DMS53 (cell line): ENCODE measurements around the gene ERF.

ENCODE experiments used
- DNase-seq: peaks from one replicate; lab custom pipeline; 2025; lab: John Stamatoyannopoulos, UW

Gene ERF

DNA sequence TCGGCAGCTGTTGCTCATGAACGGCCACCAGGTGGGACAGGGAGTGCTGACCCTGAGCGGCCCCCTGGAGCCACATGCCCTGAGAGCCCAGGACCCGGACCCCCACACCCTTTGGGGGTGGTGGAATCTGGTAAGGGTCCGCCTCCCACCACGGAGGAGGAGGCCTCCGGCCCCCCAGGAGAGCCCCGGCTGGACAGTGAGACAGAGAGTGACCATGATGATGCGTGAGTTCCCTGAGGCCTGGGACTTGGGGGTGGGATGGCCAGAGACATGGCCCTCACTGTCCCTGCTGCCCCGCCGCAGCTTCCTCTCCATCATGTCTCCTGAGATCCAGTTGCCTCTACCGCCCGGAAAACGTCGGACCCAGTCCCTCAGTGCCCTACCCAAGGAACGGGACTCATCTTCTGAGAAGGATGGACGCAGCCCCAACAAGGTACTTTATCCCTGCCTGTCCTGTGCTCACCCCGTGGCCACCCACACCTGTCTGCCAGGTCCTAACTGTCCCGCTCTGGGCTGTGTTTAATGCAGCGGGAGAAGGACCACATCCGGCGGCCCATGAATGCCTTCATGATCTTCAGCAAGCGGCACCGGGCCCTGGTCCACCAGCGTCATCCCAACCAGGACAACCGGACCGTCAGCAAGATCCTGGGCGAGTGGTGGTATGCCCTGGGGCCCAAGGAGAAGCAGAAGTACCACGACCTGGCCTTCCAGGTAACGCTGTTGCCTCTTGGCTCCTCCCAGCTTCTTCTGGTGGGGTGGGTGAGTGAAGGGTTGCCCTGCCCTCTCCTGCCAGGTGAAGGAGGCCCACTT lies 32.3 kb upstream of the ERF start:
- no peak for DNase-seq

DNA sequence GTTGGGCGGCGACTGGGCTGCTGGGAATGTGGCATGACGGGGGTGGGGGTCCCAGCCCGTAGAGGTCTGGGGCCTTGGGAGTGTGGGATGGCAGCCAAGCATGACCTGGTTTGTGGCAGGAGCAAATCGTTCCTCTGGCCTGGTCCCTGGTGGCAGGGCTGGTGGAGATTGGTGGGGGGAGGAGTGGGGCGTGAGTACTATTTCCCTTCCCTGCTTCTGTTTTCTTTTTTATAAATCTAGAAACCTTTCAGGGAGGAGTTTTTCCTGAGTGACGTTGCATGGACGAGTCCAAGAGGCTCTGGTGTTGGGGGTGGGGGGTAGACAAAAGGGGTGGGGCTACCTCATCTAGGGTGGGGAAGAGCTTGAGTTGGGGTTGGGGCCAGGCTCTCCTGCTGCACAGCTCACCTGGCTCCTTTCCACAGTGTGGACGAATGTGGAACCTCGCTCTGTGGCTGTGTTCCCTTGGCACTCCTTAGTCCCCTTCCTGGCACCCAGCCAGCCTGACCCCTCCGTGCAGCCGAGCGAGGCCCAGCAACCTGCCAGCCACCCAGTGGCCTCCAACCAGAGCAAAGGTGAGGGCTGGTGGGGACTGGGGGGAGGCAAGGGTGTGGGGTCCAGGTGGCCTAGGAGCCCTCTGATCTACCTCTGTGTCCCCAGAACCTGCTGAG lies 31.6 kb upstream of the ERF start:
- no peak for DNase-seq

DNA sequence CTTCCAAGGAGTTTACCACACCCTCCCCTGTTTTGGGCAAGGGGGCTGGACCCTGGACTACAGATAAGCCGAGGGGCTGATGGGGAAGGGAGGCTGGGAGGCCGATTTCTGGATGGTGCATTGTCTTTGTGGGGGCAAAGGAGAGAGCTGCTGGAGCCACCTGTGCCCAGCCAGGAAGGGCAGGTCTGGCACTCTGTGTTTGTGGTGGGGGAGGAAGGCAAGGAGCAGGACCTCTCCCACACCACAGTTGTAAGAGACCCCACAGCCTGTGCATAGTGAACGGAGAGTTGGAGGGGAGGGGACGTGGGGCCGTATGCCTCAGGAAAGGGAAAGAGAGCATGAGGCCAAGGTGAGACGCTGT lies 31.0 kb upstream of the ERF start:
- no peak for DNase-seq

DNA sequence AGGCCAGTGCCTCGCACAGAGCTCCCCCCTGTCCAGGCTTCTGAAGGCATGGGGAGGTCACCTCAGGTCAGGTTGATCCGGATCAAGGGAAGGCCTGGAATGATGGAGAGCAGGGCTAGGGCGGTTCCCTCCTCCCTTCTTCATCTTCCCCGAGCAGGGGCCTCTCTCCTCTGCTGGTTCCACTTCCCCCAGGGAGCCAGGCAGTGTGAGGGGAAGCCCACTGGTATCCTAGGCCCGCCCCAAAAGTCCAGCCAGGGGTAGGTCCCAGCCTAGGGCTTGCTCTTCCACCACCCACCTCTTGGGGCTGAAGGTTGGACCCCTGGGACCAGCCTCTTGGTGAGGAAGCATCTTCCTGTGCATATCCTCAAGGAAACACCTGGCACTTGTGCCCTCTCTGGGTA lies 30.6 kb upstream of the ERF start:
- no peak for DNase-seq

DNA sequence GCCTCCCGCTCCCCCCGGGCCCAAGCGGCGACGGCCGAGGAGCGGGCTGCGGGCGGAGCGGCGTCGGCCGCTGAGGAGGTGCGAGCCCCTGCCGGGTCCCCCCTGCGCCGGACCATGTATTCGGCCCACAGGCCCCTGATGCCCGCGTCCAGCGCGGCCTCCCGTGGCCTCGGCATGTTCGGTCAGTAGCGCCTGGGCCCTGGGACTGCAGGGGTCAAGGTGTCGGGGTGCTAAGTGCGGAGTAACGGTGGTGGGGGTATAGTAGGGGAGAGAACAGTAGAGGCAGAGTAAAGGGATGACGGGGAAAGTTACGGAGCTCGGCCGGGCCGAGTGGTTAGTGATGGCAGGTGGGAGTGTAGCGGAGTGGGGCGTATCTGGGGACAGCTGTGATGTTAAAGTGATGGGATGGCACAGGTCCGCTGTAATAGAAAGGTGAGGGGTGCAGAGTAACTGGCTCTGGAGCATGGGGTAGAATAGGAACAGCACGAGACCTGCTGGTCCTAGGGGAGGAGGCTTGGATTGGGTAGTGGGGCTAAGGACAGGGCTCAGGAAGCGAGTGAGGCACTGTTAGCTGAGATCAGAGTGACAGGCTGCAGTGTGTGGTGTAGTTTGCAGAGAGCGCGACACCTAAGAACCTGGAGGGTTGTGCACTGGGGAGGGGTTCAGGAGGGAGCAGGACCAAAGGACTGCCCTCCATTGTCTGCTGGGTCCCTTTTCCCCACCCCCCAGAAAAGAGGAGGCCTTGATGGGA lies 29.8 kb upstream of the ERF start:
- peak; percentile 54 for DNase-seq

DNA sequence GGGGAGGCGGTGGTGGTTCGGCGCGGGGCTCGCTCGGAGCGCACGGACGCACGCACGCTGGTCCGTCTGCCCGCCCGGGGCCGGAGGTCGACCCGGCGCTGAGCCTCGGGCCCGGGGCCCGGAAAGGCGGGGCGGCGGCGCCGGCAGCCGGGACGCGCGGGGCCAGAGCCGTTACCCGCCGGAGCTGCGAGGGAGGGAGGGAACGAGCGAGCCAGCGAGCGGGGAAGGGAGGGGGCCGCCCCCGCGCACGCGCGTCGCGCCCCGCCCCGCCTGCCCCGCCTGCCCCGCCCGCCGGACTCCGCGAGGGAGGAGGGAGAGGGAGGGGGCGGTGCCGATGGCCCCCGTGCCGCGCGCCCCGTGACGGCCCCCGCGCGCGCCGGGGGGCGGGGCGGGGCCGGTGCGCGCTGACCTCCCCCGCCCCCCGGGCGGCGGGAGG lies 29.2 kb upstream of the ERF start:
- DNase-seq: peak; percentile 94

DNA sequence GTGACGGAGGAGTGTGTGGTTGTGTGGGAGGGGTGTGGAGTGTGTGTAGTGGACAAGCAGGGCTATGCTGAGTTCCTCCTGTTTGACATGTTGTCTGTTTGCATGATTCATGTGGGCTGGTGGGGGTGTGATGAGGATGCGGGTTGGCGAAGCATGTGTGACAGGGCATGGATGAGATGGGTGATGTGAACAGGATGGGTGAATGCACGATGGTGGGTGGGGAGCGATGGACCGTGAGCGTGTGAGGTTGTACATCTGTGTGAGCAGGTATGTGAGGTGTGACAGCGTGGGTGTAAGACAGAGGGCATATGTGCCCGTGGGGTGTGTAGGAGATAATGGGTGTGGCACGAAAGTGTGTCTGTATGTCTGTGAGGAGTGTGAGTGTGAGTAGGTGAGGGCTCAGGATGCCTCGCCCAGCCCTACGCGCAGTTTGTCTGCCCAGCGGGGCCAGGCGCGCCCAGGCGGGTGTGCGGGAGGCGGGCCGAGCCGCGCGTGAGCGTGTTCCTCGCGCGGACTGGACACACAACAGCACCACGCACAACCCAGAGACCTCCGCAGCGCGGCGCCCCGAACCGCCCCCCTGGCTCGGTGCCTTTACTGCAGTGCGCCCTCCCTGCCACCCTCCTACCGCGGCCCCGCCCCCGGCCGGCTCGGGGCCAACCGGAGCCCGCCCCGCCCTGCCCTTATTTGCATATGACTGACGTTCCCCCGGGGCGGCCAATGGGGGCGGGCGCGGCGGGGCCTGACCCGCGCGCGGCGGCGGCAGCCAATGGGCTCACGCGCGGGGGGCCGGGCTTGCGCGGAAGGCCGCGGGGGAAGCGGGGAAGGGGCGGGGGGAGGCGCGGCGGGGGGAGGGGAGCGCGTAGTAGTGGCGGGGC lies 28.5 kb upstream of the ERF start:
- DNase-seq: peak; percentile 98

DNA sequence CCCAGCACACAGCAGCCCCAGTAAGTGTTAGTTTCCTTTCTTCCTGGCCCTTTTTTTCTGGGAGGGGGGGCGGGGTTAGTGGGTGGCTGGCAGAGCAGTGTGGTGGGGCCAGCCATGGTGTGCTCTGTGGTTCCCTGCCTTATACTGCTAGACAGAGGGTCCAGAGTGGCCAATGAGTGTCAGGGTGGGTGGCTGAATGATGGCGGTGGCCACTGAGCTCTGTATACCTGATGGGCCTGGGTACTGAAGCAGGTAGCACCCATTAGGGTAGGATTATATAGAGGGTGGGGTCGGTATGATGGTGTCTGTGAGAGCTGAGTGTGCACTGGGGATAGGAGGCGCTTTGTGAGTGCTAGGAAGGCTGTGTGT lies 27.9 kb upstream of the ERF start:
- DNase-seq: no peak

DNA sequence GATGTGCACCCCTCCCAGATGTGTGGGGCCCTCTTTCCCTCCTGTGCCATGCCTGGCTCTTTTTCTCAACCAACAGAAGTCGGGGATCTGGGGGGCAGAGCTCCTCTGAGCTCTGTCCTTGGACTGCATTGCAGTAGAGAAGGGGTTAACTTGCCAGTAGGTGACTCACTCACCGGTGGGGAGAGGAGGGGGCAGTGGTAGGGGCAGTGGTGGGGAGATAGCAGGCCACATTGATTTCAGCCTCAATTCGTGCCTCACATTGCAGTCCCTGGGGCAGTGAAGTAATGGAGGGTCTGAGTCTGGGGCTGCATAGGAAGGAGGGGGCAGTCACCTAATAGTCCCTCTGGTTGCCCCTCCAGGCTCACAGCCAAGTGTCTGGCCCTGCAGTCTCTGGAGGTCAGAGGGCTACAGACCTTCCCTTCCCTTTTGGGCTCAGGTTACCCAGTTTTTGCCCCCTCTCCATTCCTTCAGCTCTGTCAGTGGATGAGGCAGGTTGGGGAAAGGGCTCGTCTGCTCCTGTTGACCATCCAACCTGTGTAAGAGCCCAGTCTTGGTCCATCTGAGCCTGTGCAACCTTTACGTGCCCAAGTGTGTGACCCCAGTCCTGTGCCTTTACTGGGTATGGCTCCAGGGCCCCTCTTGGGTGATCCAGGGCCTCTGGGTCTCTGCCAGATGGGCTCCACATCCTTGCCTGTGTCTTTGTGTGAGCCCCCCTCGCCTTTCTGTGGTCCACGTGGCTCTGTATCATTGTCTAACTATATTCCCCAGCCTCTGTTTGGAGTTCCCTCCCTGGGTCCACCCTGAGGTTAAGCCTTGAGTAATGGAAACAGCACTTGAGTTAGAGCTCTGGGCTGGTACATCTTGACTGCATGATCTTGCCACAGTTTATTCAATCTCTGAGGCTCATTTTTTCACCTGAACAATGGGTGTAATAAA lies 27.2 kb upstream of the ERF start:
- peak; percentile 36 for DNase-seq

DNA sequence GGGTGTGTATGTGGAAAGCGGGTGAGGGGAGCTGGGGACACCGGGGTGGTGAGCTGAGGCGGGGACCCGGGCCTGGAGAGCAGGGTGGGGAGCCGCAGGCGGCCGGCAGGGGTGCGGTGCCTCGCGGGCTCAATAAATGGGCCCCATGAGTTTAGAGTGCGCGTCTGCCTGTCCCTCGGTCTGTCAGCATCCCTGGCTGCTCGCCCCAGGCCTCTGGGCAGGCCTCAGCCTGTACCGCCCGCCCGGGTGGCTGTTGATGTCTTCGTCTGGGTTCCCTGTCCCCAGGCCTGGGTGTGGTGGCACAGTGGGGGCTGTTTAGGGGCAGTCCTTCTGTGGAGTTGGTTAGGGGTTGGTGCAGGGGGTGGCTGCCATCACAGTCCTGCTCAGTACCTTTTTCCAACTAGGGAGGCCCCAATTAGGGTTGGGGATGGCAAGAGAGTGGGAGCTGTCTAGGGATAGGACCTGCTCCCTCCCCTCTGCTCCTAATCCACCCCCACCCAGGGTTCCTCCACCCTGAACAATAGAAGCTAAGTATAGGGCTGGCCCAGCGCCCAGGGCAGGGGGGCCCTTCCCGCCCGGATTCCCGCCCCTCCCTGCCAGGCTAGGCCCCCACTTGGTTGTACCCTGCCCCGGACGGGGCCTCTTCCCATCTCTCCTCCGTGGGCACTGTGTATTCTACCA lies 26.4 kb upstream of the ERF start:
- DNase-seq: no peak

DNA sequence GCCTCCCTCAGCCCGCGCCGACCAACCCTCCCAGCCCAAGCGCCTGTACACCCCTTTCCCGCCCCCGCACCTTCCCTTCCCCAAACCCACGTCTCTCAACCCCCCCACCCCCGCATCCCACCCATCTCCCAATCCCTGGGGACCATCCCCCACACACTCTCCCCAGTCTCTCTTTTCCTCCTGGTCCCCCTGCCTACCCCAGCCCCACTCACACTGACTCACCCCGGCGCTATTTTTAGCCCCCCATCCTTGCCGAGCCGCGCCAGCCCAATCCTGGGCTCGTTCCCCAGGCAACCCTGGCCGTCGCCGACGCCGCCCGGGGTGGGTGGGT lies 25.9 kb upstream of the ERF start:
- no peak for DNase-seq

DNA sequence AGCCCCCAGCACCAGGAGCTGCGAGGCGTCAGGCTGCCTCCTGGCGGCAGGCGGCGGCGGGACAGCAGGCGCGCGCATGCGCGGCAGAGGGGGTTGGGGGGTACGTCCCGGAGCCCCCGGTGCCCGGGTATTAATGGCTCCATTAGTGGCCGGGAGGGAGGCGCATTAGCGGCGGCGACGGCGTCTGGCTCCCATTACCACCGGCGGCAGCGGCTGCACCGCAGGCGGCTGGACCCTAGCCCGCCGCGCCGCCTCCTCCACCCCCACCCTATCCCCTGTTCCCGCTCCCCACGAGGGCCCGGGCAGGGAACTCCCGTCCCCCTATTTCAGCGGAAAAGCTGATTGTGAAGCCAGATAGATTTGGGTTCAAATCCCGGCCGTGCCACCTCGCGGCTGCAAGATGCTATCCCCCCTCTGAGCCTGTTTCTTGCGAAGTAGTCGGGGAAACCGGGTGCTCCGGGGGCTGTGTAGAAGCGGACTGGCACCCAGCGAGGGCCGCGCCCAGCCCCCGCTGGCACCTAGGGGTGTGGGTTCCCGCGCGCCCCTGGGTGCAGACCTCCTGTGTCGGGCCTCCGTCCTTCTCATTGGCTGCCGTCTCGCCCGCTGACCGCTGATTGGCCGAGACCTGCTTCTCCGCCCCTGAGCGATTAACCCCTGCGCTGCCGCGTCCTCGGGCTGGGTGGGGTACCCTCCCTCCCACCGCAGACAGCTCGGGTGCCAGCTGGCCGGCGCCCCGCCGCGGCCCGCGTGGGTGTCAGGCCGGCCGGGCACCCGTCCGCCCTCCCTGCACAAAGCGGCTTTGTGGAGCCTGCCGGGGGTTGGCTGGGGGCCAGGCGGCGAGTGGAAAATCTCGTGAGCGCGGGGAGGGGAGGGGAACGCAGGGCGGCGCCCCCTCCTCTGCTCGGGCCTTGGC lies 25.2 kb upstream of the ERF start:
- peak; percentile 88 for DNase-seq

DNA sequence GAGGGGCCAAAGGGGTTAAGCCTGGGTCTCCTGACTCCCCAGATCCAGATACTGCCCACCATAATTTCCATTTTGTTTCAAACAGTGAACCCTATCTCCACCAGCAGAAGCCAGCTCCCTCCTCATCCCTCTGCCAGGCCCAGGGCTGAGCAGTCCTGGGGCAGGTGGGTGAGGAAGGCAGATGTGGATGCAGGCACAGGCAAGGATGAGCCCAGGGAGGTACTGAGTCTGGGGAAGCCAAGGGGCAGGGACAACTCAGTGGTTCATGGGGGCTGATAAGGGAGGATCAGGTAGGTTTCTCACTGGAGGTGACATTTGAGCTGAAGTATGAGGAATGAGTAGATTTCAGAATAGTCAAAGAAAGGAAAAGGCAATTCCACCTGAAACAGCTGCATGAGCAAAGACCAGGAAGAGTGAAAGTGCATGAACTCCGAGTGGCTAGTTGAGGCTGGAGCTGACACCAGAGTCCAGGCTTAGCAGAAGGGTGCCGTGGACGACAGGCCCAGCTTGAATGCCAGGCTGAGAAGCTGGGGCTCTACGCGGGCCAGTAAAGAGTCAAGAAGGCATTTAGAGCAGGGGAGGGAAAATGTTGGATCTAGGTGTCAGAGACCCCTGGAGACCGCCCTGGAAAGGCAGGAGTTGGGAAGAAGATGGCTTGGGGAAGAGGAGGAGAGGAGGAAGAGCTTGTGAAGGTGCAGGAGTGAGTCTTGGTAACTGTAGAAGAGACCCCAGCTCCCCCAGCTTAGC lies 24.4 kb upstream of the ERF start:
- peak; percentile 64 for DNase-seq

DNA sequence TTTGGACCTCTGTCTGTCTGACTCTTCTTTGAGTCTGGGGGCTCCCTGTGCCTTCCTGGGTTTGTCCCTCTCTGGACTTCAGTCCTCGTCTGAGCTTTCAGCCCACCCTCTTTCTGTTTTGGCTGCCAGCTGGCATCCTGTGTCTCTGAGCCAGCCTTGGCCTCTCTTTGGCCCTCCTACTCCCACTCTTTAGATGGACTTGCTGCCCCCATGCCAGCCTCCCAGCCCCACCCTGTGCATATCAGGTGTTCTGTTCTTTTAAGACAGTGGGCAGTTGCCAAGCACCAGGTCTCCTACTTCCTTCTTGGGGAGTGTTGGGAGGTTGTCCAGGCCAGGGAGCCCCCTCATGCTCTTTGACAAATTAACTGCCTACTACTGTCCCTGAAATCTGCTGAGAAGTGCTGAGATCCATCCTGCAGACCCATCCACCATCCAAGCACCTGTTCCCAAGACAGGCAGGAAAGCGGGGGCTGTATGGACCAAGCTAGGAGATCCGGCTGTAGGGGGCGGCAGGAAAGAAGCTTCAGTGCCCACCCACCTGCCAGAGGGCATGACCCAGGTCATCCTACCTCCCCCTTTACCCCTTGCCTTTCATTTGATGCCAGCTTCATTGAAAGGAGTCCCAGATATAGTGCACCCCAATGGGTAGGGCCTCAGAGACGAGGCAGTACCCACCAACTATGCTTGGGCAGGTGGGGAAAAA lies 23.7 kb upstream of the ERF start:
- DNase-seq: no peak

DNA sequence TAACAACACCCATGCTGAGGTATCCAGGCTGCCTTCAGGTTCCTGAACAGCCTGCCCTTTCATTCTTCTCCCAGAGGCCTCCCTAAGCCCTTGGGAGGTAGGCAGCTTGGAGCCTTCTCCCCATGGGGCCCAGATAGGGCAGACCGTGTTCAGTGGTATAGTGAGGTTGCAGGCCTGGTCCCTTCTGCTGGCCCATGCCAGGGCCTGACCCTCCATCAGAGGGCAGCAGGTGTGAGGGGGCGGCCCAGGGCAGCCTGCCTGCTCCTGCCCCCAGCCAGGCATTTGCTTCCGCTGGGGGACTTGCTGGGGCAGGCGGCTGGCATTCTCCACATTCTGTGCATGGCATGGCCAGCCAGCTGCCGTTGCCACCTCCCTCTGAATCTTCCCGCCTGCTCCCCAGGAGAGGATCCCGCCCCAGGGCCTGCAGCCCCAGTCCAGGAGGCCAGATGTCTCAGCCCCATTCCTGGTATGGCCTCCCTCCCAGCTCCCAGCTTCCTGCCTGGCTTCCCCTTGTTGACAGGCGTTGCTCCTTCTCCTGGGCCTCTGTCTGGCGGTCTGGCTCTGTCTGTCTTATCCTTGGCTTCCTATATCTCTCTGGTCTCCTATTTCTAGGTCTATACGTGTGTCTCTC lies 23.0 kb upstream of the ERF start:
- DNase-seq: peak; percentile 45

DNA sequence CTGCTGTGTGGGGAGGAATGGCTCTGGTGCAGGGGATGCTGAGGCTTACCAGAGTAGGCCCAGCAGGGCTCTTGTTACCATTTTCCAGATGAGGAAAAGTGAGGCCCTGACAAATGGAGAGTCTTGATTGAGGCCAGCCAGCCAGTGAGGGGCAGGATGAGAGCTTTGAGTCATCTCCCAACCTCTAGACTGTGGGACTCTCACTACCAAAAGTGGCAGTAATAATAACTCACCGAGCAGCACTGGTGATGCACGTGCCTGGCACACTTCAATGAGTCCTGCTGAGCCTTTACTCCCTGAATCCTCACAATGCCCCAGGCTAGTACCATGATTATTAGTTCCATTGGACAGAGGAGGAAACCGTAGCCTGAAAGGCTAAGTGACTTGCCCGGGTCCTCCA lies 21.9 kb upstream of the ERF start:
- no peak for DNase-seq

DNA sequence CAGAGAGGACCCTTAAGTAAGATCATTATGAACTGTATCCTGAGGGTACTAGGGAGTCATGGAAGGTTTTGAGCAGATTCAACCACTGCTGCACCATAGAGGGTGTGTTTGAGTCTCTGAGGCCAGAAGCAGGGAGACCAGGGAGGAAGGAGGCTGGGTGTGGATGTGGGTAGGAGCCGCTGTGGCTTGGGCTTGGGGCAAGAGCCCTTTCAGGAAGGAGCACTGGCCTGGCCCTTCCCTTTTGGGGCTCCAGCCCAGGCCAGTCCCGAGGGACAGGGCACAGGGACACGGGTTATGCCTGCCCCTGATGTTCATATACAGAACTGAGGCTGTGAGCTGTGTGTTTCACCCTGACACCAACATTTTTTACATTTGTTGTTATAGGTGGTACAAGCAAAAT lies 21.4 kb upstream of the ERF start:
- no peak for DNase-seq

DNA sequence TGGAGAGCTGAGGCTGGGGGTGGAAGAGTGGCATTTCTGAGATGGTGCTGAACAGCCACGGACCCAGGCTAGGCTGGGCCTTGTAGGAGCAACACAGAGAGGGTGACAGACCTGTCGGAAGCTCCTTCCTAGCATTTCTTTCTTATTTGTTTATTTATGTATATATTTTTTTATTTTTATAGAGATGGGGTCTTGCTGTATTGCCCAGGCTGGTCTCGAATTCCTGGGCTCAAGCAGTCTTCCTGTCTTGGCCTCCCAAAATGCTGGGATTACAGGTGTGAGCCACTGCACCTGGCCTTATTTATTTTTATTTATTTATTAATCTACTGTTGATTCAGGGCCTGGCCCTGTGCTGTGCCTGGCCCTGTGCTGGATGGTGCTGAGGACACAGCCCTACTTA lies 20.6 kb upstream of the ERF start:
- no peak for DNase-seq
